Endothelial cell of umbilical vein (primary cell): ENCODE data around the gene RAN.

Experiments
- EZH2 ChIP-seq: IDR thresholded peaks from 2 replicates; pipeline ENCODE4 v1.6.1; 2012; ENCODE audit warnings: borderline replicate concordance, low read depth, mild to moderate bottlenecking, moderate library complexity, low read length, inconsistent platforms; ENCODE audit not compliant: severe bottlenecking
- FOS ChIP-seq: IDR thresholded peaks from 2 replicates; pipeline ENCODE4 v1.6.1; 2011; ENCODE audit warnings: mild to moderate bottlenecking, low read length, moderate library complexity, borderline replicate concordance; ENCODE audit not compliant: insufficient read depth
- GATA2 ChIP-seq: IDR thresholded peaks from 2 replicates; pipeline ENCODE4 v1.7.0; 2011; ENCODE audit warnings: low read depth, mild to moderate bottlenecking, moderate library complexity, mixed read lengths, low read length; ENCODE audit not compliant: insufficient read length, insufficient read depth
- JUN ChIP-seq: IDR thresholded peaks from 2 replicates; pipeline ENCODE4 v1.6.1; 2011; ENCODE audit warnings: borderline replicate concordance, low read depth; ENCODE audit not compliant: insufficient read length, insufficient read depth
- MAX ChIP-seq: IDR thresholded peaks from 2 replicates; pipeline ENCODE4 v1.6.1; 2011; ENCODE audit not compliant: insufficient read depth, insufficient read length
- MYC ChIP-seq: IDR thresholded peaks from one replicate; pipeline ENCODE4 v1.6.1; 2011; ENCODE audit warnings: mild to moderate bottlenecking, low read depth, low read length
- POLR2A ChIP-seq: IDR thresholded peaks from 2 replicates; pipeline ENCODE4 v1.6.1; 2012; ENCODE audit warnings: low read depth, mild to moderate bottlenecking, control low read depth, low read length
- POLR2AphosphoS5 ChIP-seq: IDR thresholded peaks from 2 replicates; pipeline ENCODE4 v1.6.1; 2012; ENCODE audit warnings: low read depth, mild to moderate bottlenecking, control low read depth, low read length, moderate library complexity; ENCODE audit not compliant: insufficient read depth
- TF ChIP-seq, protein P1 (sequence below), 2 donors: IDR thresholded peaks; 1 replicate in 1 of 2; 2 replicates in 1 of 2; pipeline ENCODE4 v1.5.1; 2011; ENCODE audit warnings: low read length in 2 of 2, mild to moderate bottlenecking in 2 of 2, moderate library complexity in 2 of 2, control low read depth in 1 of 2, inconsistent platforms in 1 of 2, low read depth in 1 of 2; ENCODE audit not compliant: insufficient read depth in 1 of 2; ENCODE audit errors: extremely low read depth in 1 of 2

- no peak for TF ChIP-seq MYC
- TF ChIP-seq POLR2A = no peak
- TF ChIP-seq, protein P1, sequence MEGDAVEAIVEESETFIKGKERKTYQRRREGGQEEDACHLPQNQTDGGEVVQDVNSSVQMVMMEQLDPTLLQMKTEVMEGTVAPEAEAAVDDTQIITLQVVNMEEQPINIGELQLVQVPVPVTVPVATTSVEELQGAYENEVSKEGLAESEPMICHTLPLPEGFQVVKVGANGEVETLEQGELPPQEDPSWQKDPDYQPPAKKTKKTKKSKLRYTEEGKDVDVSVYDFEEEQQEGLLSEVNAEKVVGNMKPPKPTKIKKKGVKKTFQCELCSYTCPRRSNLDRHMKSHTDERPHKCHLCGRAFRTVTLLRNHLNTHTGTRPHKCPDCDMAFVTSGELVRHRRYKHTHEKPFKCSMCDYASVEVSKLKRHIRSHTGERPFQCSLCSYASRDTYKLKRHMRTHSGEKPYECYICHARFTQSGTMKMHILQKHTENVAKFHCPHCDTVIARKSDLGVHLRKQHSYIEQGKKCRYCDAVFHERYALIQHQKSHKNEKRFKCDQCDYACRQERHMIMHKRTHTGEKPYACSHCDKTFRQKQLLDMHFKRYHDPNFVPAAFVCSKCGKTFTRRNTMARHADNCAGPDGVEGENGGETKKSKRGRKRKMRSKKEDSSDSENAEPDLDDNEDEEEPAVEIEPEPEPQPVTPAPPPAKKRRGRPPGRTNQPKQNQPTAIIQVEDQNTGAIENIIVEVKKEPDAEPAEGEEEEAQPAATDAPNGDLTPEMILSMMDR (IDR thresholded peaks at IDR 0.05; ENCODE audit: extremely low read depth in 1 of 2, insufficient read depth in 1 of 2, low read depth in 1 of 2, low read length in 2 of 2) = no peak
- no peak for TF ChIP-seq EZH2
- no peak for TF ChIP-seq POLR2AphosphoS5
- TF ChIP-seq JUN = no peak
- TF ChIP-seq FOS = no peak
- no peak for TF ChIP-seq GATA2
- no peak for TF ChIP-seq MAX
These were observed 40.6 kb upstream of the RAN start for GRCh38 chr12:130831246-130831645.
